Measurements from ENCODE around the gene C1QL1.
A peak's percentile ranks its signal among the peaks of the same experiment; 100 is the strongest.

Gene C1QL1

GRCh38 chr17:44965481-44966234 lies 2.4 kb downstream of the C1QL1 start:
- H3F3A ChIP-seq (ENCODE audit: insufficient read depth, low read length): no peaks in the 10 kb centered on the region
- H3K36me3 ChIP-seq (ENCODE audit: insufficient read depth, low read length): no peaks in the 10 kb centered on the region
- no peak overlapping the region for H3K27ac ChIP-seq (ENCODE audit: low read depth, low read length, poor library complexity, severe bottlenecking)
- H3K4me1 ChIP-seq (ENCODE audit: insufficient read depth, low read length, severe bottlenecking): peaks cover 19% of the 10 kb centered on the region
- no peaks in the 10 kb centered on the region for H3K9me3 ChIP-seq (ENCODE audit: low read length)
- no peaks in the 10 kb centered on the region for H3K79me2 ChIP-seq (ENCODE audit: insufficient read depth, low read length)
- no peaks in the 10 kb centered on the region for H4K20me1 ChIP-seq (ENCODE audit: insufficient read depth, low read length)
- H2AFZ ChIP-seq (ENCODE audit: low read length): no peak overlapping the region
- H3K4me3 ChIP-seq (ENCODE audit: low read depth, low read length, poor library complexity, severe bottlenecking): no peak overlapping the region
- H3K4me2 ChIP-seq (ENCODE audit: low read length): no peak overlapping the region
- H3K9ac ChIP-seq (ENCODE audit: low read length): no peak overlapping the region
- H3K9me2 ChIP-seq (ENCODE audit: low read depth, low read length): no peaks in the 10 kb centered on the region
- no peak for TF ChIP-seq EZH2 (IDR thresholded peaks at IDR 0.05; ENCODE audit: borderline replicate concordance, low read length)
- TF ChIP-seq, protein P1, sequence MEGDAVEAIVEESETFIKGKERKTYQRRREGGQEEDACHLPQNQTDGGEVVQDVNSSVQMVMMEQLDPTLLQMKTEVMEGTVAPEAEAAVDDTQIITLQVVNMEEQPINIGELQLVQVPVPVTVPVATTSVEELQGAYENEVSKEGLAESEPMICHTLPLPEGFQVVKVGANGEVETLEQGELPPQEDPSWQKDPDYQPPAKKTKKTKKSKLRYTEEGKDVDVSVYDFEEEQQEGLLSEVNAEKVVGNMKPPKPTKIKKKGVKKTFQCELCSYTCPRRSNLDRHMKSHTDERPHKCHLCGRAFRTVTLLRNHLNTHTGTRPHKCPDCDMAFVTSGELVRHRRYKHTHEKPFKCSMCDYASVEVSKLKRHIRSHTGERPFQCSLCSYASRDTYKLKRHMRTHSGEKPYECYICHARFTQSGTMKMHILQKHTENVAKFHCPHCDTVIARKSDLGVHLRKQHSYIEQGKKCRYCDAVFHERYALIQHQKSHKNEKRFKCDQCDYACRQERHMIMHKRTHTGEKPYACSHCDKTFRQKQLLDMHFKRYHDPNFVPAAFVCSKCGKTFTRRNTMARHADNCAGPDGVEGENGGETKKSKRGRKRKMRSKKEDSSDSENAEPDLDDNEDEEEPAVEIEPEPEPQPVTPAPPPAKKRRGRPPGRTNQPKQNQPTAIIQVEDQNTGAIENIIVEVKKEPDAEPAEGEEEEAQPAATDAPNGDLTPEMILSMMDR (IDR thresholded peaks at IDR 0.05; ENCODE audit: low read length): no peak
- H3K27me3 ChIP-seq (ENCODE audit: insufficient read depth, low read length): peaks cover 14% of the 10 kb centered on the region

DNA sequence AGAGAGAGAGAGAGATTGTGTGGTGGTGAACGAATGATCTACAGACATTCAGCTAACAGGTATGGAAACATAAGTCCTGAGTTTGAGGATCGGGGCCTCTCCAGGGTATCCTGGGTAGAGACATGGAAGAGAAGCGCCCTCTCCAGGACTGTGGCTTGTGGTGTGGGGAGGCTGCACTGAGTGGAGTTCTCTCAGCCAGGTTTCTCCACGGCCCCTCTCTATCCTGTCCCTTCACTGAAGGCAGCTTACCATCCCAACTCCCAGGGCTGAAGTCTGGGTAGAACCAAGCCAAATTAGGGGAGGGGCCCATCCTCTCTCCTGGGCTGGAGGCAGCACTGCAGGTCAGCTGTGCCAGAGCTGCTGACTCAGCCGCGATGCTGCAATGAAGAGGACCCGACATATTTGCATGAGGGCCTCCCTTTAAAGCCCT lies 6.2 kb downstream of the C1QL1 start:
- peaks cover 14% of the 10 kb centered on the region; the same call in 1 of the 2 replicates for H3K27me3 ChIP-seq (ENCODE audit: insufficient read depth, low read length)
- H3K9me3 ChIP-seq (ENCODE audit: low read length): no peaks in the 10 kb centered on the region
- H3K9ac ChIP-seq (ENCODE audit: low read length): no peak overlapping the region
- no peak overlapping the region for H2AFZ ChIP-seq (ENCODE audit: low read length)
- H3K27ac ChIP-seq (ENCODE audit: low read depth, low read length, poor library complexity, severe bottlenecking): no peak overlapping the region
- no peaks in the 10 kb centered on the region for H4K20me1 ChIP-seq (ENCODE audit: insufficient read depth, low read length)
- no peaks in the 10 kb centered on the region for H3K4me1 ChIP-seq (ENCODE audit: insufficient read depth, low read length, severe bottlenecking)
- H3K4me2 ChIP-seq (ENCODE audit: low read length): no peak overlapping the region; the same call in 1 of the 2 replicates
- no peak for TF ChIP-seq EZH2 (IDR thresholded peaks at IDR 0.05; ENCODE audit: borderline replicate concordance, low read length)
- TF ChIP-seq, protein P1 (IDR thresholded peaks at IDR 0.05; ENCODE audit: low read length): peak; percentile 13; the same call in 1 of the 2 replicates
- H3K9me2 ChIP-seq (ENCODE audit: low read depth, low read length): no peaks in the 10 kb centered on the region
- no peaks in the 10 kb centered on the region for H3K79me2 ChIP-seq (ENCODE audit: insufficient read depth, low read length)
- no peaks in the 10 kb centered on the region for H3F3A ChIP-seq (ENCODE audit: insufficient read depth, low read length)
- no peak overlapping the region for H3K4me3 ChIP-seq (ENCODE audit: low read depth, low read length, poor library complexity, severe bottlenecking)
- no peaks in the 10 kb centered on the region for H3K36me3 ChIP-seq (ENCODE audit: insufficient read depth, low read length)

DNA sequence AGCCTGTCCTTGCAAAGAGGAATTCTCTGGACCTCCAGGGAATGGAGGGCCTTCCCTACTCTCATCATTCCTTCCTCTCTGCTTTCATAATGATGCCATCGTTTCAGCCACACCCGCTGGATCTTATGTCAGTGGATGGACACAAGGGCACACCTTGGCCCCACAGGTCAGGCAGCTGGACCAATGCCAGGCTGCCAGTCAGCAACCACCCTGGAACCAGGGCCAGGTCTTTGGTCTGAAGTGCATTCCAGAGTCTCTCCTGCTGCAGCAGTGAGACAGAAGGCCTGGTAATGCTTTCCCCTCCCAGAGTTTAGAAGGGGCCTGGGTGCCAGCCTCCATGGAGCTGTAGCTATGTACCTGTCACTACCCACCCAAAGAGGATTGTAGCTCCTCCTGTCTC lies 7.4 kb downstream of the C1QL1 start:
- Histone ChIP-seq H4K20me1 (ENCODE audit: insufficient read depth, low read length) (no peaks in the 10 kb centered on the region), H2AFZ (ENCODE audit: low read length) (no peak overlapping the region), H3K4me3 (ENCODE audit: low read depth, low read length, poor library complexity, severe bottlenecking) (no peak overlapping the region), H3K36me3 (ENCODE audit: insufficient read depth, low read length) (no peaks in the 10 kb centered on the region), H3K9me3 (ENCODE audit: low read length) (no peaks in the 10 kb centered on the region), H3K4me1 (ENCODE audit: insufficient read depth, low read length, severe bottlenecking) (no peaks in the 10 kb centered on the region), H3F3A (ENCODE audit: insufficient read depth, low read length) (no peaks in the 10 kb centered on the region), H3K9me2 (ENCODE audit: low read depth, low read length) (no peaks in the 10 kb centered on the region), H3K4me2 (ENCODE audit: low read length) (no peak overlapping the region), H3K9ac (ENCODE audit: low read length) (no peak overlapping the region), H3K27me3 (ENCODE audit: insufficient read depth, low read length) (peaks cover 14% of the 10 kb centered on the region; the same call in 1 of the 2 replicates), H3K27ac (ENCODE audit: low read depth, low read length, poor library complexity, severe bottlenecking) (no peak overlapping the region), H3K79me2 (ENCODE audit: insufficient read depth, low read length) (no peaks in the 10 kb centered on the region)
- TF ChIP-seq, protein P1 (IDR thresholded peaks at IDR 0.05; ENCODE audit: low read length): no peak
- TF ChIP-seq EZH2 (IDR thresholded peaks at IDR 0.05; ENCODE audit: borderline replicate concordance, low read length): no peak

All from OCI-LY1 (cell line).